Upper lobe of left lung (tissue), 6 donors: ENCODE measurements around the gene PFAS. TPM values are rescaled to one million over a fixed set of nuclear protein-coding genes. Genes with fewer than 3 reads are reported as not detected.

Experiments used
- ATAC-seq, 2 donors: fragments of 200-7000 bp; cut with Tn5 transposase; one replicate each; pipeline ENCODE4 v1.9.1; 2022; ENCODE audit warnings: mild to moderate bottlenecking in 2 of 2, moderate library complexity in 2 of 2; ENCODE audit not compliant: low FRiP score in 2 of 2
- DNase-seq, 2 donors: peaks; one replicate each; pipeline ENCODE4 v3.0.0-alpha.2; 2019 to 2020
- H3K27ac ChIP-seq, 4 donors: fragments of 200-600 bp; sonication (generic); one replicate each; pipeline ENCODE4 v1.5.1; 2016 to 2019
- H3K27me3 ChIP-seq, 4 donors: fragments of 200-600 bp; sonication (generic); one replicate each; pipeline ENCODE4 v1.5.1; 2017 to 2019
- H3K36me3 ChIP-seq, 4 donors: fragments of 200-600 bp; sonication (generic); one replicate each; pipeline ENCODE4 v1.5.1; 2016 to 2019
- H3K4me1 ChIP-seq, 4 donors: fragments of 200-600 bp; sonication (generic); one replicate each; pipeline ENCODE4 v1.5.1; 2018 to 2019
- H3K4me3 ChIP-seq, 4 donors: fragments of 200-600 bp; sonication (generic); one replicate each; pipeline ENCODE4 v1.5.1; 2017 to 2019; ENCODE audit warnings: mild to moderate bottlenecking in 2 of 4, moderate library complexity in 1 of 4
- H3K9me3 ChIP-seq, 4 donors: fragments of 200-600 bp; sonication (generic); one replicate each; pipeline ENCODE4 v1.5.1; 2018 to 2019
- EP300 ChIP-seq, 4 donors: sonication (generic); formaldehyde crosslinking; IDR thresholded peaks; one replicate each; pipeline ENCODE4 v1.5.1; 2017; ENCODE audit warnings: antibody characterized with exemption in 4 of 4, control low read depth in 2 of 4
- POLR2A ChIP-seq, 4 donors: fragments of 450-650 bp; IDR thresholded peaks; one replicate each; pipeline ENCODE4 v1.5.1; 2016 to 2017; ENCODE audit warnings: antibody characterized with exemption in 4 of 4, mild to moderate bottlenecking in 2 of 4
- POLR2AphosphoS5 ChIP-seq, 2 donors: sonication (generic); formaldehyde crosslinking; IDR thresholded peaks; one replicate each; pipeline ENCODE4 v1.5.1; 2017; ENCODE audit warnings: antibody characterized with exemption in 2 of 2
- WGBS, 2 donors: methylation state at CpG; one replicate each; pipeline ENCODE4 v1.1.5; 2017 to 2018; 5-methylcytosine and 5-hydroxymethylcytosine counted together
- total RNA-seq, 6 donors: library from RNA; depleted of rRNA in 4 of 6; stranded (reverse); fragments of >200 nt in 4 of 6; gene quantifications; one replicate each; pipeline versions ENCODE4 v1.1.0 to v1.2.1, GENCODE V29; 2016 to 2021
- TF ChIP-seq, protein P1 (sequence below), 6 experiments: fragments of 450-650 bp in 4 of 6; fragments of 200-600 bp in 2 of 6; sonication (generic) in 2 of 6; IDR thresholded peaks; one replicate each; pipeline ENCODE4 v1.5.1; 2016 to 2019; ENCODE audit warnings: antibody characterized with exemption in 6 of 6
- donor health status: DM: no; HTN: no; CAD: no; lungs with moderate emphysema.
- donor health status: DM: no; HTN: yes; CAD: no; lungs with severe emphysema.

Gene PFAS, protein sequence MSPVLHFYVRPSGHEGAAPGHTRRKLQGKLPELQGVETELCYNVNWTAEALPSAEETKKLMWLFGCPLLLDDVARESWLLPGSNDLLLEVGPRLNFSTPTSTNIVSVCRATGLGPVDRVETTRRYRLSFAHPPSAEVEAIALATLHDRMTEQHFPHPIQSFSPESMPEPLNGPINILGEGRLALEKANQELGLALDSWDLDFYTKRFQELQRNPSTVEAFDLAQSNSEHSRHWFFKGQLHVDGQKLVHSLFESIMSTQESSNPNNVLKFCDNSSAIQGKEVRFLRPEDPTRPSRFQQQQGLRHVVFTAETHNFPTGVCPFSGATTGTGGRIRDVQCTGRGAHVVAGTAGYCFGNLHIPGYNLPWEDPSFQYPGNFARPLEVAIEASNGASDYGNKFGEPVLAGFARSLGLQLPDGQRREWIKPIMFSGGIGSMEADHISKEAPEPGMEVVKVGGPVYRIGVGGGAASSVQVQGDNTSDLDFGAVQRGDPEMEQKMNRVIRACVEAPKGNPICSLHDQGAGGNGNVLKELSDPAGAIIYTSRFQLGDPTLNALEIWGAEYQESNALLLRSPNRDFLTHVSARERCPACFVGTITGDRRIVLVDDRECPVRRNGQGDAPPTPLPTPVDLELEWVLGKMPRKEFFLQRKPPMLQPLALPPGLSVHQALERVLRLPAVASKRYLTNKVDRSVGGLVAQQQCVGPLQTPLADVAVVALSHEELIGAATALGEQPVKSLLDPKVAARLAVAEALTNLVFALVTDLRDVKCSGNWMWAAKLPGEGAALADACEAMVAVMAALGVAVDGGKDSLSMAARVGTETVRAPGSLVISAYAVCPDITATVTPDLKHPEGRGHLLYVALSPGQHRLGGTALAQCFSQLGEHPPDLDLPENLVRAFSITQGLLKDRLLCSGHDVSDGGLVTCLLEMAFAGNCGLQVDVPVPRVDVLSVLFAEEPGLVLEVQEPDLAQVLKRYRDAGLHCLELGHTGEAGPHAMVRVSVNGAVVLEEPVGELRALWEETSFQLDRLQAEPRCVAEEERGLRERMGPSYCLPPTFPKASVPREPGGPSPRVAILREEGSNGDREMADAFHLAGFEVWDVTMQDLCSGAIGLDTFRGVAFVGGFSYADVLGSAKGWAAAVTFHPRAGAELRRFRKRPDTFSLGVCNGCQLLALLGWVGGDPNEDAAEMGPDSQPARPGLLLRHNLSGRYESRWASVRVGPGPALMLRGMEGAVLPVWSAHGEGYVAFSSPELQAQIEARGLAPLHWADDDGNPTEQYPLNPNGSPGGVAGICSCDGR (N-terminal part only)
- 10 to 100 TPM; 11.9 to 60.8 (median 29.5) TPM for total RNA-seq

DNA sequence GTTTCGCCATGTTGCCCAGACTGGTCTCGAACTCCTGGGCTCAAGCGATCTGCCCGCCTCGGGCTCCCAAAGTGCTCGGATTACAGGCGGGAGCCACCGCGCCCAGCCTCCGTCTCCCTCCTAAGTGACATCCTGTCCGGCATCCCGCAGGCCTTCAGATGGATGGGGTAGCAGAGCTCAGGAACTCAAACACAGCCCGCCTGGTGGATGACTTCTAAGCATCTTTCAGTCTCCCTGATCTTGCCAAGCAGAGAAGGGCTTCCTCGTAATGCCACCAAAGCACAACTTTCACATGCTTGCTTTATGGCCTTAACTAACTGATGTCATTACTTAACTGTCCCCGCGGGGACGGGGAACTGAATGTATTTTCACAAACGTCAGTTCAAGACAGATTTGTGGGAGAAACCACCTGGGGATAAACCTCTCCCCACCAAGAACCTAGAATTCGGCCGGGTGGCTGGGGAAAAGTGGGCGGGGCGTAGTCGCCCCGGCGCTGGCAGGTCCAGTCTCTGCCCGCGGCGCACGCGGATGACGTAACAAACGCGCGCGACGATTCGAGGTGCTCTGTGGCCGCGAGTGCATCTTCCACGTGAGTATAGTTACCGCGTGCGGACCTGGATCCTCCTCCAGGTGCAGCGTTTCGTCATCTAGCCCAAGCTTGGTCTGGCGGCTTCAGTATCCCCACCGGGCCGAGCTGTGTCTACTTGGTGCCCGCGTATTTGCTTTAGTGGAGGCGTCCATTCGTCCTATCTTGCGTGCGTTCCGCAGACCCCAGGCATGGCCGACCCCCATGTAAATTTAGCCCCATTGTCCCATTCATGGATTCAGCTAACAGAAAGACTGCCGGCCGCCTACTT lies at the start of gene PFAS:
TSS of gene PFAS (plus strand) at position 539 of the 857 bp plus-strand sequence. CDS start 4,649 bp downstream, outside the sequence.
- Histone ChIP-seq H3K27ac (peak within 1 kb of the TSS; percentile 96 to 99 (median 98)), H3K4me3 (peak within 1 kb of the TSS; percentile 61 to 90 (median 73)), H3K9me3 (no peaks in the 10 kb centered on the region), H3K4me1 (peaks cover 6 to 22% (median 15%) of the 10 kb centered on the region in 4 donors), H3K36me3 (peaks cover 0 to 10% (median 2%) of the 10 kb centered on the region in 4 donors), H3K27me3 (no peaks in the 10 kb centered on the region)
- TF ChIP-seq, protein P1, sequence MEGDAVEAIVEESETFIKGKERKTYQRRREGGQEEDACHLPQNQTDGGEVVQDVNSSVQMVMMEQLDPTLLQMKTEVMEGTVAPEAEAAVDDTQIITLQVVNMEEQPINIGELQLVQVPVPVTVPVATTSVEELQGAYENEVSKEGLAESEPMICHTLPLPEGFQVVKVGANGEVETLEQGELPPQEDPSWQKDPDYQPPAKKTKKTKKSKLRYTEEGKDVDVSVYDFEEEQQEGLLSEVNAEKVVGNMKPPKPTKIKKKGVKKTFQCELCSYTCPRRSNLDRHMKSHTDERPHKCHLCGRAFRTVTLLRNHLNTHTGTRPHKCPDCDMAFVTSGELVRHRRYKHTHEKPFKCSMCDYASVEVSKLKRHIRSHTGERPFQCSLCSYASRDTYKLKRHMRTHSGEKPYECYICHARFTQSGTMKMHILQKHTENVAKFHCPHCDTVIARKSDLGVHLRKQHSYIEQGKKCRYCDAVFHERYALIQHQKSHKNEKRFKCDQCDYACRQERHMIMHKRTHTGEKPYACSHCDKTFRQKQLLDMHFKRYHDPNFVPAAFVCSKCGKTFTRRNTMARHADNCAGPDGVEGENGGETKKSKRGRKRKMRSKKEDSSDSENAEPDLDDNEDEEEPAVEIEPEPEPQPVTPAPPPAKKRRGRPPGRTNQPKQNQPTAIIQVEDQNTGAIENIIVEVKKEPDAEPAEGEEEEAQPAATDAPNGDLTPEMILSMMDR (IDR thresholded peaks at IDR 0.05): peak in 2 of 6 experiments; percentile 8 to 14
- TF ChIP-seq EP300 (IDR thresholded peaks at IDR 0.05) (no peak), POLR2A (IDR thresholded peaks at IDR 0.05) (peak in 3 of 4 donors; percentile 36 to 56 (median 39)), POLR2AphosphoS5 (IDR thresholded peaks at IDR 0.05) (peak; percentile 81 to 84)
- 0 to 2% methylated on average over 18 to 58 of the region's 58 CpGs for WGBS, 2 donors
- peak; percentile 97 to 100 for DNase-seq
- peak; percentile 87 to 89 for ATAC-seq

DNA sequence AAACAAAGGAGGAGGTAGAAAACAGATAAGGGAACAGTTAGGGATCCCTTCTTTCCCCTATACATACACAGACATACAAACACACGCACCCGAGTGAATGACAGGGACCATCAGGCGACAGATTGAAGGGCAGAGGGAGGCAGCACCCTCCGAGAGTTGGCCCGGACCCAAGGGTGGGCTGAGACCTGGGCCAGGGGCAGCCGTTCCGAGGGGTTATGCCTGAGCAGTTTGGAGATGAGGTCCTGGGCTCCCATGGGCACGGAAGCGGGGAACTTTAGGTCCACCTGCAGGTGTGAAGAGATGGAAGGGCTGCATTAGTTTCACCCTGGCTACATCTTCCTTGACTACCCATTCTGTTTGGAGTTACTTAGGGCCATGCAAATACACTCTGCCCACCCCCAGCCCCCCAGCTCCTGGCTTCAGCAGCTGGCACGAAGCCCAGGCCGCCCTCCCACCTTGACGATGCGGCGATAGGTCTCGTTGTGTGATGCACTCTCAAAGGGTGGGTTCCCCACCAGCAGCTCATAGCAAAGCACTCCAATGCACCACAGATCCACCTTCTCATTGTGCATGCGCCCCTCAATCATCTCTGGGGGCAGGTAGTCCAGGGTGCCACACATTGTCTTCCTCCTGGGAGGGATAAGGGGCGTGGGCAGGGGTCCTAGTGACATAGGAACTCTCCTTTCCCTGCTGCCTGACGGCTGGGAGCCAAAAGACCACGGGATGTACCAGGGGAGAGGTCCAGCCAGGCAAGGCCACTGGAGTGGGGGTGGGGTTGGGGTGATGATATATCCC lies 44.1 kb upstream of the PFAS start:
- Histone ChIP-seq H3K27ac (no peak overlapping the region), H3K36me3 (no peaks in the 10 kb centered on the region), H3K4me1 (peaks cover 3 to 4% (median 3%) of the 10 kb centered on the region in 4 donors), H3K27me3 (no peaks in the 10 kb centered on the region), H3K4me3 (no peak overlapping the region), H3K9me3 (no peaks in the 10 kb centered on the region)
- ATAC-seq: no peak
- no peak for DNase-seq
- WGBS, 2 donors: 89 to 91% methylated on average over 17 to 19 of the region's 19 CpGs
- TF ChIP-seq, protein P1 (IDR thresholded peaks at IDR 0.05): no peak
- TF ChIP-seq POLR2AphosphoS5 (IDR thresholded peaks at IDR 0.05) (no peak), EP300 (IDR thresholded peaks at IDR 0.05) (no peak), POLR2A (IDR thresholded peaks at IDR 0.05) (no peak)

DNA sequence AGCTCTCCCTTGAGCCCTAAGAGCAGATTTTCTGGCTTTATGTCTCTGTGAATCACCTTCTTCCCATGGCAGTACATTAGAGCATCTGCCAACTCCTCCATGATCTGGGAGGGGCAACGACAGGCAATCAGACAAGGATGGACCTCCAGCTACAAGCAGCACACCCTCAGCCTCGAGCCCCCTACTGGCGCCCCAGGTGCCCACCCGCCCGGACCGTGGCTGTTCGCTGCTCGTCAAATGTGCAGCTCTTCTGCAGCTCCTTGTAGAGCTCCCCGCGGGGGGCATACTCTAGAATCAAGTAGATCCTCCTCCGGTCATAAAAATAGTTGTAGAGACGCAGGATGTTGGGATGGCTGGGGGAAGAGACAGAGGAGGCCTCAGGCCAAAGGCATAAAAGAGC lies 42.6 kb upstream of the PFAS start:
- ATAC-seq: no peak
- WGBS, 2 donors: 94 to 98% methylated on average over 11 to 12 of the region's 12 CpGs

More for the DNA sequence above, 42.6 kb upstream of the PFAS start:
- H3K4me3 ChIP-seq: no peak overlapping the region
- no peaks in the 10 kb centered on the region for H3K9me3 ChIP-seq
- no peaks in the 10 kb centered on the region for H3K27me3 ChIP-seq
- no peak for TF ChIP-seq POLR2AphosphoS5 (IDR thresholded peaks at IDR 0.05)
- no peak for TF ChIP-seq EP300 (IDR thresholded peaks at IDR 0.05)
- TF ChIP-seq, protein P1 (IDR thresholded peaks at IDR 0.05): no peak
- TF ChIP-seq POLR2A (IDR thresholded peaks at IDR 0.05): no peak
- H3K36me3 ChIP-seq: no peaks in the 10 kb centered on the region
- peaks cover 11 to 17% (median 14%) of the 10 kb centered on the region in 4 donors for H3K4me1 ChIP-seq
- DNase-seq: no peak
- H3K27ac ChIP-seq: no peak overlapping the region
